Tibial nerve (tissue), 4 donors: Measurements from ENCODE around the gene PTPRR. TPM values are rescaled to one million over a fixed set of nuclear protein-coding genes. Genes with fewer than 3 reads are reported as not detected.

ENCODE experiments used
- DNase-seq, 2 donors: peaks; one replicate each; pipeline ENCODE4 v3.0.0-alpha.2; 2019; ENCODE audit warnings: low spot score in 2 of 2
- H3K27ac ChIP-seq, 4 donors: fragments of 200-600 bp; sonication (generic) in 3 of 4; one replicate each; pipeline ENCODE4 v1.5.1; 2017 to 2019; ENCODE audit warnings: mild to moderate bottlenecking in 1 of 4
- H3K27me3 ChIP-seq, 2 donors: fragments of 200-600 bp; sonication (generic) in 1 of 2; one replicate each; pipeline versions ENCODE4 v1.5.1 to v1.6.0; 2017 to 2019
- H3K36me3 ChIP-seq, 3 donors: fragments of 200-600 bp; sonication (generic); one replicate each; pipeline ENCODE4 v1.5.1; 2018 to 2019
- H3K4me1 ChIP-seq, 4 donors: fragments of 200-600 bp; sonication (generic) in 3 of 4; one replicate each; pipeline ENCODE4 v1.5.1; 2017 to 2019
- H3K4me3 ChIP-seq, 4 donors: fragments of 200-600 bp; sonication (generic) in 3 of 4; one replicate each; pipeline ENCODE4 v1.5.1; 2017 to 2019; ENCODE audit warnings: mild to moderate bottlenecking in 1 of 4, moderate library complexity in 1 of 4
- H3K9me3 ChIP-seq, 4 donors: fragments of 200-600 bp; sonication (generic) in 3 of 4; one replicate each; pipeline ENCODE4 v1.5.1; 2017 to 2019
- CTCF ChIP-seq, 5 experiments: fragments of 200-600 bp in 3 of 5; fragments of 450-650 bp in 2 of 5; sonication (generic) in 3 of 5; IDR thresholded peaks; one replicate each; pipeline ENCODE4 v1.5.1; 2016 to 2019; ENCODE audit warnings: antibody characterized with exemption in 5 of 5, mild to moderate bottlenecking in 3 of 5, moderate library complexity in 2 of 5
- EP300 ChIP-seq, 2 donors: sonication (generic); formaldehyde crosslinking; IDR thresholded peaks; one replicate each; pipeline ENCODE4 v1.6.1; 2017; ENCODE audit warnings: antibody characterized with exemption in 2 of 2, mild to moderate bottlenecking in 1 of 2
- POLR2A ChIP-seq, 2 donors: fragments of 450-650 bp; IDR thresholded peaks; one replicate each; pipeline ENCODE4 v1.6.1; 2017; ENCODE audit warnings: antibody characterized with exemption in 2 of 2, mild to moderate bottlenecking in 2 of 2, moderate library complexity in 2 of 2
- WGBS, 2 donors: methylation state at CpG; one replicate each; pipeline ENCODE4 v1.1.5; 2018; 5-methylcytosine and 5-hydroxymethylcytosine counted together
- total RNA-seq, 4 donors: library from RNA; depleted of rRNA; stranded (reverse); fragments of >200 nt; gene quantifications; one replicate each; pipeline ENCODE4 v1.1.0, GENCODE V29; 2016

PTPRR gene
- total RNA-seq, 4 donors from 2014 or later: not detected

DNA sequence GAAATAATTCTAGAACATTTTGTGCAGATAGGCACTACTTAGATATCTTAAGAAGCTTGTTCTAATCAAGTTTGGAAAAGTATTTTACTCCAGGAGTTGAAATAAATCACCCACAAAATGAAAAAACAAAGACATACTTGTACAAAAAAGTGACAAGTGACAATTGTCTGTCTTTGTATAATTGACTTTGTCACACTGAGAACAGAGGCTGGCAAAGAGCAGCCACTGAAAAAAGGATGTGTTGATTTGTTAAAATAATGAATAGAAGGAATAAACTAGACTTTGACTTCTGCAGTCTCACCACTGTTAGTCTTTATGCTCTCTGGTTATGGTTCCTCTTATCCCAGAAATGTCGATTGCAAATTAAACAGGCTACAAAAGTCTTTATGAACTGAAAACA lies 77.6 kb downstream of the PTPRR start:
- no peak for DNase-seq
- Histone ChIP-seq H3K4me1 (no peaks in the 10 kb centered on the region), H3K9me3 (no peaks in the 10 kb centered on the region), H3K27me3 (no peaks in the 10 kb centered on the region), H3K27ac (no peak overlapping the region), H3K4me3 (no peak overlapping the region), H3K36me3 (no peaks in the 10 kb centered on the region)
- no peak for TF ChIP-seq CTCF (IDR thresholded peaks at IDR 0.05)
- TF ChIP-seq EP300 (IDR thresholded peaks at IDR 0.05): no peak
- TF ChIP-seq POLR2A (IDR thresholded peaks at IDR 0.05): no peak
- WGBS, 2 donors: 52 to 55% methylated on average over 1 of the region's 1 CpG

- TF ChIP-seq POLR2A (IDR thresholded peaks at IDR 0.05): no peak
- TF ChIP-seq CTCF (IDR thresholded peaks at IDR 0.05): no peak
- no peak for TF ChIP-seq EP300 (IDR thresholded peaks at IDR 0.05)
- WGBS, 2 donors: 92 to 100% methylated on average over 1 of the region's 1 CpG
These were observed 78.4 kb downstream of the PTPRR start for GRCh38 chr12:70842136-70842535.

DNA sequence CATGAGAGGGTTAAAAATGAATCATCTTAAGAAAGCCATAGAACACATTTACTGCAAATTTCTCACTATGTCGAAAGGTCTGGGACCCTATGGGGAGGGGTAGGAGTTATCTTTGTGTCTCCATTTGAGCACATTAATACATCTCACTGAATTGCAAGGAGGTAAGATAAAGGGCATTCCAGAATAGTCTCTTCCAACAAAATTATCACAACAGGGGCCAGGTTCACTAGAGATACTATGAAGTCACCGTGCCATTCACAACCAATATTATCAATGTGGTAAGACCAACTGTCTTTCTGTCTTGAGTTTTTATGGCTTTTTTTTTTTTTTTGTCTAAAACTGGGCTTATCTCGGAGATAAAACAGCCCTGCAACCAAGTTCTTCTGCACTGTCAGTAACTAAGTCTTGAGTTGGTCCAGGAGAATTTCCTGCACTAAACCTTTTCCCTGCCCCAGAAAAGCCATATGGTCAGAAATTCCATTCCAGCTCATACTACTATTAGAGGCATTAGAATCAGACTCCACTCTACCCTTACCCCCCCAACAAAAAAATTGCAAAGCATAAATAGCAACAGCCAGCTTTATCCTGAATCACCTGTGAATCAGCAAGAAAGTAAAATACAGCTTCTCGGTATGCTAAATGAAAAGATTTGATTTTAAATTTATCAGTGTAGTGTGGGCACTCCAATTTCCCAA lies 79.7 kb downstream of the PTPRR start:
- WGBS, 2 donors: 78 to 88% methylated on average over 4 of the region's 4 CpGs
- Histone ChIP-seq H3K36me3 (no peaks in the 10 kb centered on the region), H3K27me3 (no peaks in the 10 kb centered on the region), H3K4me3 (no peak overlapping the region), H3K27ac (no peak overlapping the region), H3K9me3 (no peaks in the 10 kb centered on the region), H3K4me1 (no peaks in the 10 kb centered on the region)
- DNase-seq: no peak
- TF ChIP-seq EP300 (IDR thresholded peaks at IDR 0.05) (no peak), CTCF (IDR thresholded peaks at IDR 0.05) (no peak), POLR2A (IDR thresholded peaks at IDR 0.05) (no peak)

More at GRCh38 chr12:70842136-70842535, 78.4 kb downstream of the PTPRR start:
- Histone ChIP-seq H3K4me3 (no peak overlapping the region), H3K27me3 (no peaks in the 10 kb centered on the region), H3K9me3 (no peaks in the 10 kb centered on the region), H3K36me3 (no peaks in the 10 kb centered on the region), H3K4me1 (no peaks in the 10 kb centered on the region), H3K27ac (no peak overlapping the region)
- DNase-seq: no peak

DNA sequence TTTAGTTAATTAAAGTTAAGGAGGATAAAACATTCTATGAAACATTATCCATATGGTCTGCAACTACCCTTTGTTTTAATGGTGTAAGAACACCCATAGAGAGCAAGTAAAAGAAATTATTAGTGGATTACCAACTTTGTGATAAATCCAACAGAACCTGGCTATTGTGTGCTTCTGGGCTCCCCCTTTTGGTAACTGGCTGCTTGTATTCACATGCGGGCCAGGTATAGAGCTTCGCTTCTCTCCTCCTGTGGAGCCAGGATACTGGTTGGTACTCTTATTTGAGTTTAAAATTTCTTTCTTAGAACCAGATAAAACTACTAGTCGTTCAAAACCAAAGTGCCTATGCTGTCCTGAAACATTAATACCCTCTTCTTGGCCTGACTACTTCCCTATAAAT lies 81.0 kb downstream of the PTPRR start:
- Histone ChIP-seq H3K36me3 (no peaks in the 10 kb centered on the region), H3K4me1 (no peaks in the 10 kb centered on the region), H3K27ac (no peak overlapping the region), H3K27me3 (no peaks in the 10 kb centered on the region), H3K4me3 (no peak overlapping the region), H3K9me3 (no peaks in the 10 kb centered on the region)
- 72 to 76% methylated on average over 3 of the region's 3 CpGs for WGBS, 2 donors
- TF ChIP-seq CTCF (IDR thresholded peaks at IDR 0.05) (no peak), EP300 (IDR thresholded peaks at IDR 0.05) (no peak), POLR2A (IDR thresholded peaks at IDR 0.05) (no peak)
- no peak for DNase-seq

DNA sequence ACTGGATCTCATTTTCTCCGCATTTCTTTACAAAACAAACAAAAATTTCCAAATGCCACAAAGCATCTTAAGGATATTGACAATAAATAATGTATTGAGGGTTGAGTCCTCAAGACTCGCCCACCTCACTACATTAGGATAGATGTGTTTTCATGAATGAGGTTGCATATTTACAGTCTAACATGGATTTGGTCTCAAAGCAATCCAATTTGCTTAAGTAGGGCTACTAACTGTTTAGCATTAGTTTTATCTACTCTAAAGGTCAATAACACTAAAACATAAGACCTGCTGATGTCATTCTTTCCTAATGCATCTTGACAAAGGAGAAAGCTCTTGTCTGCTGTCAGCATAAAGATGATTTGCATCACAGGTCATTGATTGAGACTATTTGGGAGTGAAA lies 82.4 kb downstream of the PTPRR start:
- no peaks in the 10 kb centered on the region for H3K36me3 ChIP-seq
- H3K4me3 ChIP-seq: no peak overlapping the region
- no peak for DNase-seq
- no peaks in the 10 kb centered on the region for H3K9me3 ChIP-seq
- H3K27ac ChIP-seq: no peak overlapping the region
- TF ChIP-seq EP300 (IDR thresholded peaks at IDR 0.05) (no peak), POLR2A (IDR thresholded peaks at IDR 0.05) (no peak)
- no peaks in the 10 kb centered on the region for H3K4me1 ChIP-seq
- H3K27me3 ChIP-seq: no peaks in the 10 kb centered on the region
- WGBS, 2 donors: 45 to 67% methylated on average over 2 of the region's 2 CpGs
